Medulla oblongata (tissue), 1 donor: Measurements from ENCODE around the gene KDF1.
"Not testable (repeated sequence)": the region's sequence is repeated elsewhere in the genome, so short reads cannot be mapped to it uniquely, and the experiment has no call there.

Experiments
- DNase-seq: peaks from one replicate; pipeline ENCODE4 v3.0.0-alpha.2; 2015; ENCODE audit errors: extremely low spot score

The KDF1 gene

GRCh38 chr1:26994020-26994786 is 33.9 kb upstream of the KDF1 start:
- DNase-seq = no peak

- DNase-seq = peak; percentile 47
Observed at GRCh38 chr1:26993237-26994019, 33.2 kb upstream of the KDF1 start, which contains the start of gene TRNP1. Gene TRNP1 (plus strand): TSS chr1:26993692. CDS start chr1:26993787, 95 bp downstream.

- DNase-seq = no peak
Observed at GRCh38 chr1:26991310-26992116, 31.2 kb upstream of the KDF1 start.

DNA sequence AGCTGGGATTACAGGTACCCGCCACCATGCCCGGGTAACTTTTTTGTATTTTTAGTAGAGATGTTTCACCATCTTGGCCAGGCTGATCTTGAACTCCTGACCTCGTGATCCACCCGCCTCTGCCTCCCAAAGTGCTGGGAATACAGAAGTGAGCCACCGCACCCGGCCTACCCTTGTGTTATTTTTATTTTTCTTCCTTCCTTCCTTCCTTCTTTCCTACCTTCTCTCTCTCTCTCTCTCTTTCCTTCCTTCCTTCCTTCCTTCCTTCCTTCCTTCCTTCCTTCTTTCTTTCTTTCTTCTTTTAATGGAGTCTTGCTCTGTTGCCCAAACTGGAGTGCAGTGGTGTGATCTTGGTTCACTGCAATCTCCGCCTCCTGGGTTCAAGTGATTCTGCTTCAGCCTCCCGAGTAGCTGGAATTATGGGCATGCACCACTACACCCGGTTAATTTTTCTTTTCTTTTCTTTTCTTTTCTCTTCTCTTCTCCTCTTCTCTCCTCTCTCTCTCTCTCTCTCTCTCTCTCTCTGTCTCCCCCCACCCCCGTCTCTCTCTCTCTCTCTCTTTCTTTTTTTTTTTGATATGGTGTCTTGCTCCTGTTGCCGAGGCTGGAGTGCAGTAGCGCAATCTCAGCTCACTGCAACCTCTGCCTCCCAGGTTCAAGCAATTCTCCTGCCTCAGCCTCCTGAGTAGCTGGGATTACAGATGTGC is 29.3 kb upstream of the KDF1 start:
- DNase-seq = not testable (repeated sequence)

DNA sequence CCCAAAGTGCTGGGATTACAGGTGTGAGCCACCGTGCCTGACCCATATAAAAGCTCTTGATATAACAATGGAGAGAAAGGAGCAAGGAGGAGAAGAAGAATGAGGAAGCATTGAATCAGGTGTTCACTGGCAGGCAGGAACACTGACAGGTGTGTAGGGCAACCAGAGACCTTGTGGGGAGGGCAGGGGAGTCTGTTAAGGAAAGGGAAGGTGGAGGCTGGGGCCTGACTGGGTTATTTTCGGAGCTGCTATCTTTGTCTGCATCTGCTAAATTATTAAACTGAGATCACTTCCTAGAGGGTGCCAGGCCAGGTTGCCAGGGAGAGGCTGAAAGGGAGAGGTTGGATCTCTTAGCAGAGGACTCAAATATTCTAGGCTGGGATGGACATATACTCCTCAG is 26.4 kb upstream of the KDF1 start:
- DNase-seq = no peak

DNA sequence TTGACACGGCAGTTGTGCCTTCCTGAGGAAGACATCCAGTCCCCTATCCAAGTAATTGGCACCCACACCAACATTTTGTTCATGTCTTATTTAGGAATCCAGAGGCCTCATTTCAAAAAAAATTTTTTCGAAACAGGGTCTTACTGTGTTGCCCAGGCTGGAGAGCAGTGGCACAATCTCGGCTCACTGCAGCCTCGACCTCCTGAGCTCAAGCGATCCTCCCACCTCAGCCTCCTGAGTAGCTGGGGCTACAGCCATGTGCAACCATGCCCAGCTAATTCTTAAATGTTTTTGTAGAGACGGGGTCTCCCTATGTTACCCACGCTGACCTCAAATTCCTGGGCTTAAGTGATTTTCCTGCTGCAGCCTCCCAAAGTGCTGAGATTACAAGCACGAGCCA is 24.0 kb upstream of the KDF1 start:
- no peak for DNase-seq

GRCh38 chr1:26983863-26984262 is 23.6 kb upstream of the KDF1 start:
- no peak for DNase-seq

GRCh38 chr1:26981146-26981846 is 21.0 kb upstream of the KDF1 start:
- DNase-seq = no peak

DNA sequence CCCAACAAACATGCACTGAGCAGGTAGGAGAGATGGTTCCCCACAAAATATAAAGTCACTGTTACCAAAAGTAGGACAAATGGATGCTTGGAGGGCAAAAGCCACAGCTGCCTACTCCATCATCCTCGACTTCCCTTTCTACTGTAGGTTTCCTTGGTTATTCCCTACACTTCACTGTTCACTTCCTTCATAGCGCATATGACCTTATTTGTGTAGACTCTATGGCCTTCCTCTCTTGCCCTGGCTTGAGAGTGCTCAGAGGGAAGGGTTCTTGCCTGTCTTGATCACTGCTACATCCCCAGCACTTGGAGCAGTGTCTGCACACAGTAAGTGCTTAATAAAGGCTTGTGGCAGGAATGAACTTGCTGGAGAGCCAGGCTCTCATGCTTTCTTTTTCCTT is 18.6 kb upstream of the KDF1 start:
- DNase-seq = no peak

DNA sequence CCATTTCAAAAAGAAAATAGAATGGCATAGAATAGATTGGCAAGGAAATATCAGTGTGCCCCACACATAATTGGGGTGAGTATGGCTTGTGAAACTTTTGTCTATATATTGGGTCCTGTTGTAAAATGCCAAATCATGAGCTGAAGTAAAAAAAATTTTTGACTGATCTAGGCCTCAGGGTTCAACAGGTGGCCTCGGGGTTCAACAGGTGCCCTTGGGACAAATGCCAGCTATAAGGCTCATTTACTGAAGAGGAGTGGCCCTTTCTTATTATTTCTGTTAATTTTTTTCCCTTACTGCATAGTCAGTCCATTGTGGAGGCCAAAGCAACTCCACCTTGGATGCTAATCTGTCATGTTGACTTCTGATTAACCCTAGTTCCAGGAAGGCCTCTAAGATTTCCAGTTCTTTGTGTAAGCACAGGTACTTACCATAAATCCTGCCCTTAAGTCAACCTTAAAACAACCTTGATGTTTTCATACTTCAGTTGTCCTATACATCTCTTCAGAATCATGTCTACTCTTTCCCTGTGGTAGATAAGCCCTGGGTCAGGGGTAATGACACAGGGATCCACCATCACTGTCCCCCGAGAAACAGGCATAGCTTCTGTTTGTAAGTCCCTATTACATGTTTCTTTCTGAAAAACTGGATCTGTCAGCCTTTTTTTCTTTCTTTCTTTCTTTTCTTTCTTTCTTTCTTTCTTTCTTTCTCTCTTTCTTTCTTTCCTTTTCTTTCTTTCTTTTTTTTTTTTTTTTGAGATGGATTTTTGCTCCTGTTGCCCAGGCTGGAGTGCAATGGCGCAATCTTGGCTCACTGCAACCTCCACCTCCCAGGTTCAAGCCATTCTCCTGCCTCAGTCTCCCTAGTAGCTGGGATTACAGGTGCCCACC is 16.6 kb upstream of the KDF1 start:
- DNase-seq = no peak

DNA sequence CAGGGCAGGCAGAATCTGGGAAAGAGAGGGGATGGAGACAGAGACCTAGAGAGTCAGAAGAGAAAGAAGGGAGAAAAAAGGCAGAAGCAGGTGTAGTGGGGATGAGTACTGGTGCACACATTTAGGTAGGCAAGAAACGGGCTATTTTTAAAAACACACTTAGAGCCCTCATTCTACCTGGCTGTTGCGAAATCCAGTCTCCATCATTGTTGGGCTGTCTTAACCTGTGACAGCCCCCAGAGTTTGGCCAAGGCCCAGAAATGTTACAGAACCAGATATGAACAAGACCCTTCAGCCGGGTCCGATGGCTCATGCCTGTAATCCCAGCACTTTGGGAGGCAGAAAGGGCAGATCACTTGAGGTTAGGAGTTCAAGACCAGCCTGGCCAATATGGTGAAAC is 12.6 kb upstream of the KDF1 start:
- no peak for DNase-seq

GRCh38 chr1:26972390-26972789 is 12.1 kb upstream of the KDF1 start:
- no peak for DNase-seq

DNA sequence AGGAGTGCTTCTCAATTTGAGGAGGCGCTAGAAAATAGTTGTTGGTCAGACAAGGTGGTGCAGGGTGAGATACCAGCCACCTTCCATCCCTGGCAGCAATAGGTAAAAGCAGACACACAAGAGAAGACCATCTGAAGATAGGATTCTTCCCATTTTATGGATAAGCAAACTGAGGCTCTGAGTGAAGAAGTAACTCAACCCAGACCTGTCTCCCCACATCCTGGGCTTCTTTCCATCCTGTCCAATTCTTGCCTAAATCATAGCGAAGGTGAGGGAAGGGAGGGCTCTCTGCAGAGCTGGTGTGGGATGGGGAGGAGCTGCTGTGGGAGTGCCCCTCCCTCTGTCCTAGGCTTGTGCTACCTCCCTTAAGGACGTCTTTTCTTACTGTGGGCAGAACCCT is 11.3 kb upstream of the KDF1 start:
- DNase-seq = no peak

- no peak for DNase-seq
Observed at GRCh38 chr1:26970810-26971209, 10.5 kb upstream of the KDF1 start.

GRCh38 chr1:26965628-26966027 is 5.4 kb upstream of the KDF1 start:
- DNase-seq = no peak

DNA sequence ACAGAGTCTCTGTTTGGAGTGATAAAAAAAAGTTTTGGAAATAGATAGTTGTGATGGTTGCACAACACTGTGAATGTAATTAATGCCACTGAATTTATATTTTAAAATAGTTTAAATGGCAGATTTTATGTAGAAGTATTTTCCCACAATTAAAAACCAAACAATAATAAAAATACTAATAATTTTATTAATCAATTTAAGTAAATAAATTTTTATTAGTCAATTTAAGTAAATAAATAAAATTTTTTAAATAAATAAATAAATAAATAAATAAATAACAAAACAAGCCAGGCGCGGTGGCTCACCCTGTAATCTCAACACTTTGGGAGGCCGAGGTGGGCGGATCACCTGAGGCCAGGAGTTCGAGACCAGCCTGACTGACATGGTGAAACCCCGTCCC is 4.9 kb upstream of the KDF1 start:
- no peak for DNase-seq

DNA sequence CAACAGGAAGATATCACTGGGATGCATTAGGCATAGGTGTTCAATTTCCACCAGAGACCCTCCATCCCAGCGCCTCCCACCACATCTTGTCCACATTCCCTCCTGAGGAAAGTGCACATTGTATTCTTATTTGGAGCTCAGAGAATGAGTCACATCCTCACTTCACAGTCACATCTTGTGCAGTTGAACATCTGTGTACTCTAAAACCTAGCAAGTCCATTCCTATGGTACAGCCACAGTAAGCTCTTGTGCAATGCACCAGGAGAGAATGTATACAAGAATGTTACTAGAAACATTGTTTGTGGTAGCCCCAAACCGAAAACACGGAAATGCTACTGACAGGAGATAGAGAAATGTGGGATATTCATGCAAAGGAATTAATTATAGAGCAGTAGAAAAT is 1.6 kb upstream of the KDF1 start:
- no peak for DNase-seq

- DNase-seq = no peak
Observed at GRCh38 chr1:26960625-26960966, 328 bp upstream of the KDF1 start.

DNA sequence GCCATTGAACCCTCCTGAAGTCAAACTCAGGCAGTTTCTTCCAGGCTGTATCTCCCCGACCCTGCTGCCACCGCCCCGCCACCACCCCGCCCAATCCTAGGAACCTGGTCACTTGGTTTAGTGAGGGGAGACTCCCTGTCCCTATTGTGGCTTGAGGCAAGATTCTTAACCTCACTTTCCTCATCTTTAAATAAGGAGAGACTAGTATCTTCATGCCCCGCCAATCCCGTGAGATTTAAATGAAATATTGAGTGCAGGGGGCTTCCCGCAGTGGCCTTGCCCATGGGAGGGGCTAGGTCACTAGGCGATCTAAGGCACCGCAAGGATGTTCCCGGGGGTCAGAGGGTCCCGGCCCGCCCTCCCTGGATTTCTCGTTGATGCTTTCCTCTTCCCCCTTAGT is 998 bp downstream of the KDF1 start:
- no peak for DNase-seq

- DNase-seq = no peak
Observed at GRCh38 chr1:26957306-26957705, 3.0 kb downstream of the KDF1 start.
